HG03196 (cell line): ENCODE results near the gene OR4A47.
"Not testable (repeated sequence)": the region's sequence is repeated elsewhere in the genome, so short reads cannot be mapped to it uniquely, and the experiment has no call there.

Experiments
- ATAC-seq: cut with Tn5 transposase; IDR thresholded peaks from one replicate; pipeline ENCODE4 v1.9.1; 2021; ENCODE audit not compliant: unreplicated experiment

Gene OR4A47, protein sequence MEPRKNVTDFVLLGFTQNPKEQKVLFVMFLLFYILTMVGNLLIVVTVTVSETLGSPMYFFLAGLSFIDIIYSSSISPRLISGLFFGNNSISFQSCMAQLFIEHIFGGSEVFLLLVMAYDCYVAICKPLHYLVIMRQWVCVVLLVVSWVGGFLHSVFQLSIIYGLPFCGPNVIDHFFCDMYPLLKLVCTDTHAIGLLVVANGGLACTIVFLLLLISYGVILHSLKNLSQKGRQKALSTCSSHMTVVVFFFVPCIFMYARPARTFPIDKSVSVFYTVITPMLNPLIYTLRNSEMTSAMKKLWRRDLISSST

DNA sequence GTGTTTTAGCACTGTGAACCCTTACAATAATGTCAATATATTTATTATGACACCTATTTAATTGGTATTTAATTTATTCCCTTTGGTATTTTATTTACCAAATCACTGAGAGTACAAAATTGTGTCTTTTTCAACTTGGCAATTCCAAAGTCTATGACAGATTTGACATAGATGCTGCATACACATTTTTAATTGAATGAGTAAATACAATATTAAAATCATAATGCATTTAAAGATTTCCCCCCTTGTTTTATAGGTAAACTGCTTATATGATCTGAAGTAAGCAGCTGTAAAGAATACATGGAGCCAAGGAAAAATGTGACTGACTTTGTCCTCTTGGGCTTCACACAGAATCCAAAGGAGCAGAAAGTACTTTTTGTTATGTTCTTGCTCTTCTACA lies at the start of gene OR4A47:
OR4A47 (plus strand) TSS at position 301 of the 400 bp plus-strand sequence; CDS start at position 301, 0 bp downstream.
- not testable (repeated sequence) for ATAC-seq

DNA sequence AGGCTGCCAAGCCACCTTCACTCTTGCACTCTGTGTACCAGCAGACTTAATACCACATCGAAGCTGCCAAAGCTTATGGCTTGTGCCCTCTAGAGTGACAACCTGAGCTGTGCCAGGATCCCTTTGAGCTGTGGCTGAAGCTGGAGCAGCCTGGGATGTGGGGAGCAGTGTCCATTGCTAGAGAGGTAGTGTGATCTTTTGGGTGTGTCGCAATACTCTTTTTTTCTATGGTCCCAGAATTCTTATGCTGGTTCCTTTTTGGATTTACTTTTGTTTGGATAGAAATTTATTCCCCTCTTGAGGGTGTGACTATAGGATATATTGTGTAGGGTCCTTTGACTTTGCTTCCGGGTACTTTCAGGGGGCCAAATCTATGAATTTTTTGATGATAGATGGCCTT lies 32.7 kb upstream of the OR4A47 start:
- ATAC-seq: not testable (repeated sequence)

DNA sequence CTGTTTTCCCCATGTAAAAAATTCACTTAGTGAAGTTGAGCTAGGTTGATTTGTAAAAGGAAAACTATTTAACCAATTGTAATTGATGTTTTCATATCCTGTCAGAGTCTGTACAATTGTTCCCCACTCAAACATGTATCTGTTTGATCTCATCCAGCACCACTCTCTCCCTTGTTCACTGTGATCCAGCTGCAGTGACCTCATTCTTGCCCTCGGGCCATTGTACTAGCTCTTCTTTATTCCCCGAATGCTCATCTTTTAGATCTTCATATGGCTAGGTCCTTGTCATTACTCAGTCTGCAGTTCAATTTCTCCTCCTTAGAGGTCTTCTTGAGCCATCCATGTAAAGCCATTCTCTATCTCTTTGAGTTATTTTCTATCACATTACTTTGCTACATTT lies 14.6 kb upstream of the OR4A47 start:
- ATAC-seq: not testable (repeated sequence)

DNA sequence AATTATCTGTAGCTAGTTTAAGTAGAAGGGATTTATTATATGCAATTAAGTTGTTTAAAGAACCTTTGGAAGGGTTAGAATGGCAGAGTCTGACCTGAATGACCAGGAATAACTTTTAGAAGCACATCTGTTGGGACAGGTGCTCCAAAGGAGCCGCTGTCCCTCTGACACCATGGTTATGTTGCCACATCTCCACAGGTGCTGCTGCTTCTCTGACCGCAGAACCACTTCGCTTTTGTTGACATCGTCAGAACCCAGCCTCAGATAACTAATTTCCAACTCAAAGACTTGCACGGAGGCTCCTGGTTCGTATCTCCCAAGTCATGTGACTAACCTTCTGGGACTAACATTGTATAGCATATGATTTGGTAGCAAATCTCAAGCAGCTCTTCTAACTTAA lies 13.9 kb upstream of the OR4A47 start:
- not testable (repeated sequence) for ATAC-seq

DNA sequence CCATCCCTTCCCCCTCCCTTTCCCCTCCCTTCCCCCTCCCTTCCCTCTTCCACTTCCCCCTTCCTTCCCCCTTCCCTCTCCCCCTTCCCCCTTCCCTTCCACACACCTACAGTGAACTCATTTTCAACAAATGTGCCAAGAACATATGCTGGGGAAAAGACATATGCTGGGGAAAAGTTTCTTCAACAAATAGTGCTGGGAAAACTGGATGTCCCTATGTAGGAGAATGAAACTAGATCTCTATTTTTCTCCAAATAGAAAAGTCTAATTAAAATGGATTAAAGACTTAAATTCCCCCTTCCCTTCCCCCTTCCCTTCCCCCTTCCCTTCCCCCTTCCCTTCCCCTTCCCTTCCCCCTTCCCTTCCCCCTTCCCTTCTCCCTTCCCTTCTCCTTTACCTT lies 17.6 kb downstream of the OR4A47 start:
- not testable (repeated sequence) for ATAC-seq

DNA sequence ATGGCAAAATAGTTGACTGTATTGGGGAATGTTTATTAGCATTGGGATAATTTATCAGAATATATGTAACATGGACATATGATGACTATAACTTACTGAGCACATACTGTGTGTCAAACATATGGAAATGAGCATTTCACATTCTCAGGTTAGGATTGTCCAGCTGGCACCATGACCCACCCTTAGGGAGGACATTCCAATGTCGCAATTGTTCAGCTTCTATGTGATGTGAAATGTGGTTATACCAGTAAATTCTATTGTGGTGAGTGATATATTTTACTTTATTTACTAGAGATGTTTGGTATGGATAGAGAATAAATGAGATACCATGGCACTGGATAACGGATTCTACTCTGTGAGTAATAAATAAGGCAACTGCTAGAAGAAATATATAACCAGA lies 50.4 kb downstream of the OR4A47 start:
- ATAC-seq: no peak
